Kidney (tissue), 14 donors: ENCODE data around the gene MYRFL. TPM values are rescaled to one million over a fixed set of nuclear protein-coding genes. Genes with fewer than 3 reads are reported as not detected.

Experiments
- DNase-seq, 5 donors: peaks; one replicate each; pipeline ENCODE4 v3.0.0-alpha.2; 2013 to 2020
- FAIRE-seq: peaks from 2 replicates; lab custom pipeline; 2012; peaks lifted over from hg19 to GRCh38; lab: Jason Lieb, UNC
- H3K27ac ChIP-seq, 2 donors: one replicate each; pipeline ENCODE4 v1.7.0; 2013; ENCODE audit warnings: low read depth in 2 of 2, low read length in 2 of 2, inconsistent platforms in 1 of 2
- H3K27me3 ChIP-seq: one replicate; pipeline ENCODE4 v1.7.1; 2013; ENCODE audit warnings: low read length, inconsistent platforms; ENCODE audit not compliant: control insufficient read depth, insufficient read depth
- H3K36me3 ChIP-seq, 3 donors: one replicate each; pipeline versions ENCODE4 v1.7.0 to v1.7.1; 2013; ENCODE audit warnings: low read length in 3 of 3, control low read depth in 1 of 3, inconsistent platforms in 1 of 3; ENCODE audit not compliant: insufficient read depth in 3 of 3, control insufficient read depth in 2 of 3
- H3K4me1 ChIP-seq, 3 donors: one replicate each; pipeline versions ENCODE4 v1.7.0 to v1.7.1; 2013; ENCODE audit warnings: low read length in 3 of 3, inconsistent platforms in 1 of 3, low read depth in 1 of 3; ENCODE audit not compliant: control insufficient read depth in 2 of 3, insufficient read depth in 2 of 3
- H3K4me3 ChIP-seq, 3 donors: one replicate each; pipeline versions ENCODE4 v1.7.0 to v1.8.1; 2013; ENCODE audit warnings: low read length in 3 of 3, control low read depth in 1 of 3, inconsistent platforms in 1 of 3
- H3K9ac ChIP-seq, 3 donors: one replicate each; pipeline versions ENCODE4 v1.7.0 to v1.7.1; 2013; ENCODE audit warnings: low read length in 3 of 3, control low read depth in 1 of 3, inconsistent platforms in 1 of 3
- H3K9me3 ChIP-seq, 3 donors: one replicate each; pipeline versions ENCODE4 v1.7.0 to v1.7.1; 2013; ENCODE audit warnings: low read length in 3 of 3, control low read depth in 1 of 3, inconsistent platforms in 1 of 3; ENCODE audit not compliant: control insufficient read depth in 2 of 3, insufficient read depth in 1 of 3
- CTCF ChIP-seq: IDR thresholded peaks from 3 replicates; pipeline ENCODE4 v1.5.1; 2012; ENCODE audit warnings: mild to moderate bottlenecking, moderate library complexity, borderline replicate concordance; ENCODE audit not compliant: insufficient read depth; ENCODE audit errors: extremely low read depth
- intact Hi-C: fragments of 100-400 bp; cut with DNase I; formaldehyde crosslinking; loops from one replicate; pipeline ENCODE4 v1.11.1; 2022
- polyA plus RNA-seq: library from polyadenylated mRNA; stranded (reverse); fragments of 350-450 nt; fragmentation: Illumina TruSeq; extraction: RNeasy Lipid Tissue Mini Kit (QIAGEN cat#74804); gene quantifications from one replicate; pipeline ENCODE4 v1.2.3, GENCODE V29; 2014; ENCODE audit warnings: low read depth, low replicate concordance; ENCODE audit not compliant: insufficient read depth
- total RNA-seq: library from RNA; stranded (reverse); fragmentation: NEBNext Ultra II Directional; extraction: Animal tissue kit (Norgen Biotek cat#: 25700); gene quantifications from one replicate; pipeline ENCODE4 v1.2.1, GENCODE V29; 2021
- donor health status: control.
- donor health status: control.
- donor health status: control.
- donor health status: control.
- donor health status: control.
- donor health status: DM: yes; HTN: yes; CAD: no.
- donor health status: Normal renal cell carcinoma (clear cell type).

MYRFL gene
- total and polyA plus RNA-seq, 2 donors from 2014 or later, result 0.82 to 1.6 TPM

- TF ChIP-seq CTCF, result no peak
- H3K27ac ChIP-seq, result no peak overlapping the region
- DNase-seq (no peak), FAIRE-seq (no peak)
- no peaks in the 10 kb centered on the region for H3K36me3 ChIP-seq
- H3K9ac ChIP-seq, result no peak overlapping the region
- H3K4me1 ChIP-seq, result peaks cover 0 to 2% (median 0%) of the 10 kb centered on the region in 3 donors
- H3K4me3 ChIP-seq, result no peak overlapping the region
- no peaks in the 10 kb centered on the region for H3K27me3 ChIP-seq
- no peaks in the 10 kb centered on the region for H3K9me3 ChIP-seq
- intact Hi-C loops, result no loop called here
Observed at GRCh38 chr12:69996722-69997121, 171.7 kb downstream of the MYRFL start.

GRCh38 chr12:69998011-69998410, 173.0 kb downstream of the MYRFL start:
- Histone ChIP-seq H3K9ac (no peak overlapping the region), H3K4me1 (peaks cover 0 to 2% (median 0%) of the 10 kb centered on the region in 3 donors), H3K27ac (no peak overlapping the region), H3K4me3 (no peak overlapping the region), H3K9me3 (no peaks in the 10 kb centered on the region), H3K36me3 (no peaks in the 10 kb centered on the region), H3K27me3 (no peaks in the 10 kb centered on the region)
- no peak for FAIRE-seq
- TF ChIP-seq CTCF, result no peak
- DNase-seq, result no peak
- intact Hi-C loops, result no loop called here

GRCh38 chr12:69998922-69999321, 173.9 kb downstream of the MYRFL start:
- DNase-seq (no peak), FAIRE-seq (no peak)
- no peak overlapping the region for H3K4me3 ChIP-seq
- H3K27ac ChIP-seq, result no peak overlapping the region
- H3K4me1 ChIP-seq, result peaks cover 0 to 2% (median 0%) of the 10 kb centered on the region in 3 donors
- no peaks in the 10 kb centered on the region for H3K27me3 ChIP-seq
- H3K36me3 ChIP-seq, result no peaks in the 10 kb centered on the region
- intact Hi-C loops, result no loop called here
- H3K9ac ChIP-seq, result no peak overlapping the region
- TF ChIP-seq CTCF, result no peak
- H3K9me3 ChIP-seq, result no peaks in the 10 kb centered on the region

- Histone ChIP-seq H3K4me3 (no peak overlapping the region), H3K36me3 (no peaks in the 10 kb centered on the region), H3K27ac (no peak overlapping the region), H3K27me3 (no peaks in the 10 kb centered on the region), H3K9ac (no peak overlapping the region), H3K9me3 (no peaks in the 10 kb centered on the region), H3K4me1 (peaks cover 0 to 2% (median 0%) of the 10 kb centered on the region in 3 donors)
- no peak for TF ChIP-seq CTCF
- DNase-seq (no peak), FAIRE-seq (no peak)
- intact Hi-C loops, result no loop called here
Observed at GRCh38 chr12:69999561-69999960, 174.5 kb downstream of the MYRFL start.
